H1 (cell line): Measurements from ENCODE around the gene EPHA1. TPM values are rescaled to one million over a fixed set of nuclear protein-coding genes. Genes with fewer than 3 reads are reported as not detected.

Experiments
- ATF3 ChIP-seq: IDR thresholded peaks from 2 replicates; pipeline ENCODE4 v1.6.1; 2011; ENCODE audit warnings: low read depth, mild to moderate bottlenecking, low read length; ENCODE audit not compliant: insufficient read depth
- CEBPB ChIP-seq: IDR thresholded peaks from 2 replicates; pipeline ENCODE4 v1.6.1; 2012; ENCODE audit warnings: low read depth, low read length
- polyA plus RNA-seq, 7 experiments: library from polyadenylated mRNA; depleted of rRNA in 3 of 7; stranded (reverse) in 5 of 7; unstranded in 2 of 7; fragments of >200 nt in 5 of 7; fragments of 200-250 nt in 2 of 7; gene quantifications; 1 replicate in 5 of 7; 2 replicates in 1 of 7; 4 replicates in 1 of 7; pipeline versions ENCODE4 v1.2.1 to v1.2.3, GENCODE V29; 2011 to 2013; ENCODE audit warnings: missing spikeins in 2 of 7, mixed read lengths in 2 of 7
- total RNA-seq: library from RNA; stranded (reverse); fragmentation: NEBNext Ultra II Directional; extraction: Animal tissue kit (Norgen Biotek cat#: 25700); gene quantifications from 2 replicates; pipeline ENCODE4 v1.2.1, GENCODE V29; 2021

EPHA1 gene
- total and polyA plus RNA-seq, 2 of the 8 experiments (the other 6 are each of a cell fraction or from before 2014, with no cell fraction given), result 86.5 to 133 TPM

- no peak for TF ChIP-seq CEBPB
- no peak for TF ChIP-seq ATF3
Measured at GRCh38 chr7:143451122-143451521, 42.5 kb upstream of the EPHA1 start (continued).
